PC-9 (cell line): Measurements from ENCODE around the gene KCNG4. TPM values are rescaled to one million over a fixed set of nuclear protein-coding genes. Genes with fewer than 3 reads are reported as not detected.

Experiments
- BruUV-seq: library from RNA; stranded (reverse); fragments of 400-500 nt; replicated peaks from 2 replicates; lab custom pipeline; 2021; lab: Mats Ljungman, UMichigan
- CTCF ChIA-PET: fragments of 300-600 bp; sonication (Branson Sonifier 250); formaldehyde crosslinking; loops from one replicate; lab custom pipeline; 2022; ENCODE audit warnings: antibody characterized with exemption; lab: Charles Lee
- POLR2A ChIA-PET: fragments of 300-600 bp; sonication (Branson Sonifier 250); formaldehyde crosslinking; loops from one replicate; lab custom pipeline; 2022; ENCODE audit warnings: antibody characterized with exemption; ENCODE audit not compliant: unreplicated experiment; lab: Charles Lee
- DNase-seq, 2 experiments: peaks; one replicate each; pipeline versions ENCODE4 v3.0.0 to v3.0.0-alpha.2; 2015 to 2022; ENCODE audit warnings: mixed read lengths in 1 of 2
- H2AFZ ChIP-seq: fragments of 200-600 bp; sonication (generic); 2 replicates; pipeline ENCODE4 v1.8.1; 2017; ENCODE audit warnings: antibody characterized with exemption
- H3F3A ChIP-seq: fragments of 200-600 bp; sonication (generic); 2 replicates; pipeline ENCODE4 v1.8.1; 2017; ENCODE audit warnings: antibody characterized with exemption, mild to moderate bottlenecking, low read depth; ENCODE audit not compliant: insufficient read depth
- H3K27ac ChIP-seq: fragments of 200-600 bp; sonication (generic); 2 replicates; pipeline ENCODE4 v1.6.1; 2016; ENCODE audit warnings: mixed run types
- H3K27me3 ChIP-seq: fragments of 200-600 bp; sonication (generic); 2 replicates; pipeline ENCODE4 v1.6.1; 2016; ENCODE audit warnings: low read depth, mixed run types; ENCODE audit not compliant: insufficient read depth
- H3K36me3 ChIP-seq: fragments of 200-600 bp; sonication (generic); 2 replicates; pipeline ENCODE4 v1.6.1; 2016; ENCODE audit warnings: low read depth, mixed run types
- H3K4me1 ChIP-seq: fragments of 200-600 bp; sonication (generic); replicated peaks from 2 replicates; pipeline ENCODE4 v1.6.1; 2016; ENCODE audit warnings: mixed run types; ENCODE audit not compliant: insufficient read depth
- H3K4me2 ChIP-seq: fragments of 200-600 bp; sonication (generic); 2 replicates; pipeline ENCODE4 v1.6.1; 2017; ENCODE audit warnings: mixed run types
- H3K4me3 ChIP-seq: fragments of 200-600 bp; sonication (generic); 2 replicates; pipeline ENCODE4 v1.6.1; 2016; ENCODE audit warnings: mixed run types
- H3K79me2 ChIP-seq: fragments of 200-600 bp; sonication (generic); 2 replicates; pipeline ENCODE4 v1.6.1; 2017; ENCODE audit warnings: low read depth, mixed run types
- H3K9me2 ChIP-seq: fragments of 200-600 bp; sonication (generic); 2 replicates; pipeline ENCODE4 v1.8.1; 2017; ENCODE audit warnings: mild to moderate bottlenecking; ENCODE audit not compliant: insufficient read depth
- H3K9me3 ChIP-seq: fragments of 200-600 bp; sonication (generic); 2 replicates; pipeline ENCODE4 v1.8.1; 2016; ENCODE audit warnings: low read depth; ENCODE audit not compliant: insufficient read depth
- H4K20me1 ChIP-seq: fragments of 200-600 bp; sonication (generic); 2 replicates; pipeline ENCODE4 v1.8.1; 2017; ENCODE audit not compliant: insufficient read depth
- CTCF ChIP-seq: fragments of 200-600 bp; sonication (generic); conservative IDR thresholded peaks from 2 replicates; pipeline ENCODE4 v1.6.1; 2017; ENCODE audit warnings: mixed run types, antibody characterized with exemption, mild to moderate bottlenecking, moderate library complexity
- EZH2 ChIP-seq: fragments of 200-600 bp; sonication (generic); IDR thresholded peaks from 2 replicates; pipeline ENCODE4 v1.8.0; 2017; ENCODE audit warnings: antibody characterized with exemption, low read depth
- intact Hi-C: fragments of 100-400 bp; cut with micrococcal nuclease; formaldehyde crosslinking; loops from one replicate; pipeline ENCODE4 v1.10.0; 2022; ENCODE audit not compliant: unreplicated experiment
- total RNA-seq: library from RNA; stranded (reverse); gene quantifications from 2 replicates; pipeline ENCODE4 v1.2.3, GENCODE V29; 2021

The KCNG4 gene
- total RNA-seq, 1 experiment from 2014 or later, result not detected

GRCh38 chr16:84191466-84191865 is 48.3 kb downstream of the KCNG4 start:
- intact Hi-C loops, result no loop called here
- Histone ChIP-seq H3K4me3 (no peak overlapping the region), H3K27ac (no peak overlapping the region), H3F3A (no peaks in the 10 kb centered on the region), H3K9me3 (no peaks in the 10 kb centered on the region), H2AFZ (no peak overlapping the region), H3K4me2 (no peak overlapping the region), H3K4me1 (no peaks in the 10 kb centered on the region), H3K36me3 (no peaks in the 10 kb centered on the region), H4K20me1 (no peaks in the 10 kb centered on the region), H3K79me2 (peaks cover 4% of the 10 kb centered on the region), H3K9me2 (no peaks in the 10 kb centered on the region), H3K27me3 (no peaks in the 10 kb centered on the region)
- DNase-seq, result no peak
- CTCF ChIA-PET, result no interaction called here
- POLR2A ChIA-PET, result no interaction called here
- BruUV-seq, result no TSS peak
- TF ChIP-seq CTCF, result no peak
- TF ChIP-seq EZH2, result no peak

- H3K36me3 ChIP-seq, result no peaks in the 10 kb centered on the region
- H3K9me3 ChIP-seq, result no peaks in the 10 kb centered on the region
- no peak within 1 kb of the TSS for H3K4me2 ChIP-seq
- H3K9me2 ChIP-seq, result no peaks in the 10 kb centered on the region
- peaks cover 3% of the 10 kb centered on the region; the same call in 1 of the 2 replicates for H3K4me1 ChIP-seq
- no peaks in the 10 kb centered on the region for H3K27me3 ChIP-seq
- H3F3A ChIP-seq, result no peaks in the 10 kb centered on the region
- POLR2A ChIA-PET, result no interaction called here
- H3K27ac ChIP-seq, result no peak within 1 kb of the TSS
- intact Hi-C loops, result no loop called here
- H3K79me2 ChIP-seq, result peaks cover 10% of the 10 kb centered on the region
- BruUV-seq, result no TSS peak
- TF ChIP-seq CTCF (no peak), EZH2 (no peak)
- no peaks in the 10 kb centered on the region for H4K20me1 ChIP-seq
- no peak within 1 kb of the TSS for H3K4me3 ChIP-seq
- CTCF ChIA-PET, result interaction anchor here (1.1 kb wide), 1 partner anchor 121 kb away, joined by 3 read pairs; no protein-coding TSS in a partner anchor
- no peak within 1 kb of the TSS for H2AFZ ChIP-seq
- no peak for DNase-seq
Measured at GRCh38 chr16:84190731-84191388, 49.0 kb downstream of the KCNG4 start, which contains the start of gene ADAD2. TSS of gene ADAD2 (plus strand) at chr16:84191157. CDS start at chr16:84191231, 74 bp downstream.

GRCh38 chr16:84186685-84187437 is 53.0 kb downstream of the KCNG4 start, which contains the start of gene TAF1C:
TSS of gene TAF1C (minus strand) at chr16:84187057. CDS start at chr16:84184988, 2,069 bp downstream.
- ChIA-PET POLR2A (interaction anchor here (0.7 kb wide), 1 partner anchor 126 kb away, joined by 6 read pairs; no protein-coding TSS in a partner anchor), CTCF (interaction anchor here (0.6 to 1.2 kb wide), 9 partner anchors 41 to 322 kb away, joined by 3 to 12 read pairs (median 4); partner anchors contain the start of gene MBTPS1)
- Histone ChIP-seq H3K9me3 (no peaks in the 10 kb centered on the region), H4K20me1 (peaks cover 3% of the 10 kb centered on the region; the same call in 1 of the 2 replicates), H3K27me3 (no peaks in the 10 kb centered on the region), H3K4me1 (peaks cover 10% of the 10 kb centered on the region; the same call in 1 of the 2 replicates), H3F3A (no peaks in the 10 kb centered on the region), H3K4me2 (peak within 1 kb of the TSS; percentile 96), H3K79me2 (peaks cover 34% of the 10 kb centered on the region), H3K4me3 (peak within 1 kb of the TSS; percentile 99), H3K36me3 (no peaks in the 10 kb centered on the region; the same call in 1 of the 2 replicates), H3K27ac (no peak within 1 kb of the TSS), H2AFZ (peak within 1 kb of the TSS; percentile 100), H3K9me2 (no peaks in the 10 kb centered on the region)
- intact Hi-C loops, result loop anchor here (2.0 kb wide), 1 partner anchor 122 kb away; no protein-coding TSS in a partner anchor
- TF ChIP-seq EZH2 (no peak), CTCF (peak; percentile 93)
- BruUV-seq, result TSS peak; percentile 48
- peak; percentile 86 to 88 for DNase-seq
